Activated naive CD8-positive, alpha-beta T cell treated with anti-CD3 and anti-CD28 coated beads, Interleukin-2, amount 50 U/mL, for 24 hours (primary cell): Measurements from ENCODE around the gene ZNF550.
A peak's percentile ranks its signal among the peaks of the same experiment; 100 is the strongest.

Source experiments
- ATAC-seq: fragments of 150-1000 bp; cut with Tn5 transposase; one replicate; pipeline ENCODE4 v1.10.0; 2021
- DNase-seq: peaks from one replicate; pipeline ENCODE4 v3.0.0; 2021
- H3K27ac Mint-ChIP-seq: one replicate; pipeline ENCODE4 v1.8.0; 2021; ENCODE audit warnings: mild to moderate bottlenecking, mixed read lengths
- H3K27me3 Mint-ChIP-seq: one replicate; pipeline ENCODE4 v1.8.0; 2021; ENCODE audit warnings: mixed read lengths
- H3K36me3 Mint-ChIP-seq: one replicate; pipeline ENCODE4 v1.8.0; 2021; ENCODE audit warnings: low read depth, mixed read lengths
- H3K4me1 Mint-ChIP-seq: one replicate; pipeline ENCODE4 v1.8.0; 2021; ENCODE audit warnings: mixed read lengths
- H3K4me3 Mint-ChIP-seq: one replicate; pipeline ENCODE4 v1.8.0; 2021; ENCODE audit warnings: mild to moderate bottlenecking, moderate library complexity, mixed read lengths
- H3K9me3 Mint-ChIP-seq: one replicate; pipeline ENCODE4 v1.8.0; 2021; ENCODE audit warnings: mixed read lengths

ZNF550 gene

GRCh38 chr19:57559404-57560025 lies at the start of gene ZNF550:
Gene ZNF550 (minus strand): TSS chr19:57559863. CDS start chr19:57559682, 181 bp downstream.
- H3K27me3 Mint-ChIP-seq, result peaks cover 8% of the 10 kb centered on the region
- ATAC-seq (peak; percentile 99), DNase-seq (peak; percentile 88)
- peaks cover 65% of the 10 kb centered on the region for H3K36me3 Mint-ChIP-seq
- H3K4me3 Mint-ChIP-seq, result peak within 1 kb of the TSS; percentile 97
- peaks cover 30% of the 10 kb centered on the region for H3K4me1 Mint-ChIP-seq
- H3K9me3 Mint-ChIP-seq, result peaks cover 56% of the 10 kb centered on the region
- H3K27ac Mint-ChIP-seq, result peak within 1 kb of the TSS; percentile 90

DNA sequence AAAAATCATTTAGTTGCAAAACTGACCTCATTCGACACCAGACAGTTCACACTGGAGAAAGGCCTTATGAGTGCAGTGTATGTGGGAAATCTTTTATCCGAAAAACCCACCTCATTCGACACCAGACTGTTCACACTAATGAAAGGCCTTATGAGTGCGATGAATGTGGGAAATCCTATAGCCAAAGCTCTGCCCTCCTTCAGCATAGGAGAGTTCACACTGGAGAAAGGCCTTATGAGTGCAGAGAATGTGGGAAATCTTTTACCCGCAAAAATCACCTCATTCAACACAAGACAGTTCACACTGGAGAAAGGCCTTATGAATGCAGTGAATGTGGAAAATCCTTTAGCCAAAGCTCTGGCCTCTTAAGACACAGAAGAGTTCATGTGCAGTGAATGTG lies 47.3 kb upstream of the ZNF550 start:
- ATAC-seq (no peak), DNase-seq (no peak)
- H3K4me1 Mint-ChIP-seq, result no peaks in the 10 kb centered on the region
- H3K27ac Mint-ChIP-seq, result no peak overlapping the region
- no peaks in the 10 kb centered on the region for H3K27me3 Mint-ChIP-seq
- H3K36me3 Mint-ChIP-seq, result peaks cover 74% of the 10 kb centered on the region
- no peak overlapping the region for H3K4me3 Mint-ChIP-seq
- peaks cover 59% of the 10 kb centered on the region for H3K9me3 Mint-ChIP-seq

DNA sequence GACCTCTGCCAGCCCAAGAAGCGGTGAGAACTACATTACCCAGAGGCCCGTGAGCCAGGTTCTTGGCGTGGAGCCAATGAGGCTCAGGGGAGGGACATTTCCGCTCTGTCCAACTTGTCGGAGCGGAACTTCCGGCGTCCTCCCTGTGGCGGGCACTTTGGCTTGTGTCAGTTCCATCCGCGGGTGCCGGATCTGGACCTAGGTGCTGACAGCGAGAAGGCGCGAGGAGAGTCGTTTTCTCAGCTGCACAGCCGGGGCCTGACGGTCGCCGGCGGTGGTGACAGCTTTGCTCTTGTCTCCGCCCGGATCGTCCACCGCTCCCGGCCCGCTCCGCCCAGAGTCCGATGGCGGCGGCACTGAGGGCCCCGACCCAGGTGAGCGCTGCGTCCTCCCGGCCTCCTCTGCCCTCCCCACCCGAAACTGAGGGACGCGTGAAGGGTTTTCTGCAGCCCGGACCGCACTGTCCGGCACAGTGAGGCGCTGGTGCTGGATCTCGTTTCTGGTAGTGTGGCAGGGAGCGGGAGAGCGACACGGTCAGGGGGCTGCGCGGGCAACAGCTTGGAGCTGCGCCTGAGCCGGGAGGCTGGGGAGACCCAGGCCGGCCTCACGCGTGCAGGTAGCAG lies 40.2 kb upstream of the ZNF550 start, which contains the start of gene ZNF530:
Gene ZNF530 (plus strand): TSS at position 125 of the 623 bp plus-strand sequence. CDS start 4,461 bp downstream, outside the sequence.
- peak; percentile 99 for ATAC-seq
- peak; percentile 91 for DNase-seq
- H3K9me3 Mint-ChIP-seq, result peaks cover 60% of the 10 kb centered on the region
- H3K27me3 Mint-ChIP-seq, result no peaks in the 10 kb centered on the region
- peaks cover 21% of the 10 kb centered on the region for H3K4me1 Mint-ChIP-seq
- H3K36me3 Mint-ChIP-seq, result peaks cover 43% of the 10 kb centered on the region
- H3K27ac Mint-ChIP-seq, result peak within 1 kb of the TSS; percentile 67
- peak within 1 kb of the TSS; percentile 77 for H3K4me3 Mint-ChIP-seq

DNA sequence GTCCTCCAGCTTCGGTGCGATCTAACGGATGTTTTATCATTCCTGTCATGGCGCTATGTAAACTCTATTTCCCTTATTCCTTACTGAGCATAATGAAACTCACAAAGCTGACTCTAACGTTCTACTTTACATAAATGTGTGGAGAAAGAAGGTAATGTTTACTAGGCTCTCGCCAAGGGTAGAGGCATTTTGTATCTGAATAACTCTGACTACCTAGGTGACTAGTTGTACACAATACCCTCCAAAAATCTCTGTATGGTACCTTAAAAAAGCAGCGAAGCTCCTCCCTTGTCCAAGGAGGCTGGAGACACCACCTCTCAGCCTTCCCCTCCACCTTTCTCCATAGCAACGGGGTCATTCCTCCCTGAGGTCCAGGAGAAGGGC lies 39.7 kb upstream of the ZNF550 start:
- no peaks in the 10 kb centered on the region for H3K27me3 Mint-ChIP-seq
- DNase-seq (no peak), ATAC-seq (no peak)
- H3K36me3 Mint-ChIP-seq, result peaks cover 38% of the 10 kb centered on the region
- H3K9me3 Mint-ChIP-seq, result peaks cover 58% of the 10 kb centered on the region
- H3K4me1 Mint-ChIP-seq, result peaks cover 21% of the 10 kb centered on the region
- peak overlapping the region; percentile 77 for H3K4me3 Mint-ChIP-seq
- H3K27ac Mint-ChIP-seq, result peak overlapping the region; percentile 67

- ATAC-seq (no peak), DNase-seq (no peak)
- Mint-ChIP-seq H3K4me1 (peaks cover 14% of the 10 kb centered on the region), H3K27ac (no peak overlapping the region), H3K36me3 (peaks cover 80% of the 10 kb centered on the region), H3K27me3 (no peaks in the 10 kb centered on the region), H3K4me3 (no peak overlapping the region), H3K9me3 (peaks cover 69% of the 10 kb centered on the region)
Observed at GRCh38 chr19:57587529-57587928, 27.9 kb upstream of the ZNF550 start.

DNA sequence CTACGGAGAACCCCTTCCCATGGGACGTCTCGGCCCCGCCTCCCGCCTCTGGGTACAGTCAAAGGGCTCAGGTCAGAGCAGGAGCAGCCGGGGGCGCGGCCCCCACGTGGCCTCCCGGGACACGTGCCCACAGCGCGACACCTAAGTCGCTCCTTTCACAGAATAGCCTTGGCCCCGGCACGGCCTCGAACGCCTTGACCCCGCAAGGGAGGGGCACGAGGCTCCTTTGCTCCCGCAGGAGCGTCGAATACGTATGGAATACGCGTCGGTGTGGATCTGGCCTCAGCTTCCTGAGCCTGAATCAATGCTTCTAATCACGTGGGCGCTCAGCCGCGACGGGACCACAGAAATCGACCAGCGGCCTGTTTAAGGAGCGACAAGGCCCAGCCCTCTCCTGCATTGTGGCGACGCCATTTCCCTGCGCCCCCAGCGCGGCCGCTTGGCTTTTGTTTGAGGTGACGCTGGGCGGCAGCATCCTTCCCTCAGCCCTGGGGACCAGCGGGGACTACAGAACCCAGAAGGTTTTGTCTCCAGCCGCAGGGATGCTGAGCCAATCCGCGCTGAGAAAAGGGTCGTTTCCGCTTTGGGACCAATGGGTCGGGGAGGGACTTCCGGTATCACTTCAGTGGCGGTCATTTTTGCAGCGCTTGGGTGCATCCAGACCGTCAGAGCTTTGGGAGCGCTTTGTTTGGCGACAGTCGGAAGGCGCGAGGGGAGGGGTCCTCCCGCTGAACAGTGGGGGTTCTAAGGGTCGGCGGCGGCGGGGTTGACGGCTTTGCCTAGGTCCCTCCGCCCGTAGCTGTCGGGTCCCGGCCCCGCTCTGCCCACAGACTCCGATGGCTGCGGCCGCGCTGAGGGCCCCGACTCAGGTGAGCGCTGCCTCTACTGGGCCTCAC lies 24.1 kb upstream of the ZNF550 start, which contains the start of gene ZIK1:
Gene ZIK1 (plus strand): TSS at position 625 of the 896 bp plus-strand sequence. CDS start 212 bp downstream, at position 837.
- Mint-ChIP-seq H3K27ac (peak within 1 kb of the TSS; percentile 79), H3K27me3 (no peaks in the 10 kb centered on the region), H3K4me1 (peaks cover 18% of the 10 kb centered on the region), H3K36me3 (peaks cover 56% of the 10 kb centered on the region), H3K9me3 (peaks cover 55% of the 10 kb centered on the region), H3K4me3 (peak within 1 kb of the TSS; percentile 91)
- DNase-seq (peak; percentile 78), ATAC-seq (peak; percentile 89)

GRCh38 chr19:57583104-57583520 lies 23.4 kb upstream of the ZNF550 start:
- H3K36me3 Mint-ChIP-seq, result peaks cover 49% of the 10 kb centered on the region

GRCh38 chr19:57578487-57579205 lies 19.0 kb upstream of the ZNF550 start, which contains the start of gene ZNF416:
Gene ZNF416 (minus strand): TSS chr19:57578911. CDS start chr19:57578704, 207 bp downstream.
- Mint-ChIP-seq H3K4me1 (peaks cover 21% of the 10 kb centered on the region), H3K4me3 (peak within 1 kb of the TSS; percentile 78), H3K27ac (peak within 1 kb of the TSS; percentile 81), H3K9me3 (peaks cover 56% of the 10 kb centered on the region), H3K36me3 (peaks cover 56% of the 10 kb centered on the region), H3K27me3 (no peaks in the 10 kb centered on the region)
- DNase-seq (peak; percentile 90), ATAC-seq (peak; percentile 95)

More at GRCh38 chr19:57583104-57583520, 23.4 kb upstream of the ZNF550 start:
- no peak overlapping the region for H3K4me3 Mint-ChIP-seq
- H3K27ac Mint-ChIP-seq, result no peak overlapping the region
- H3K9me3 Mint-ChIP-seq, result peaks cover 50% of the 10 kb centered on the region
- DNase-seq (no peak), ATAC-seq (no peak)
- H3K27me3 Mint-ChIP-seq, result no peaks in the 10 kb centered on the region
- peaks cover 19% of the 10 kb centered on the region for H3K4me1 Mint-ChIP-seq

DNA sequence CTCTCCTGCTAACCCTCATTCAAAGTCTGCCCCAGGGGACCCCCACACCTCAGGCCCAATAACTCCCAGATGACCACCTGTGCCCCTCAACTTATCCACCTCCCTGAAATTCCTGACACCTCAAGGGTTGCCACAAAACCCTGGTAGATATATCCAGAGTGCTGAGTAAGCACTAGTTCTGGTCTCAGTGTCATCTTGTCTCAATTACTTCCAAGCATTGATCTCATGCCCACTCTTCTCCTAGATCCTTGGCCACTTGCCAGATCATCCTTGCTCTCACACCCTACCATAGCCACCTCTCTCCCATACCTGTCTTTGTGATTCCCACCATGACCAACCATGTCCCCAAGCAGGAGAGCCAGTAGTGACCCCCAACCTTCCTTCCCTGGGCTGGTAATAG lies 17.0 kb upstream of the ZNF550 start:
- peaks cover 63% of the 10 kb centered on the region for H3K9me3 Mint-ChIP-seq
- H3K27me3 Mint-ChIP-seq, result no peaks in the 10 kb centered on the region
- ATAC-seq (no peak), DNase-seq (no peak)
- H3K36me3 Mint-ChIP-seq, result peaks cover 70% of the 10 kb centered on the region
- no peak overlapping the region for H3K4me3 Mint-ChIP-seq
- H3K27ac Mint-ChIP-seq, result no peak overlapping the region
- peaks cover 19% of the 10 kb centered on the region for H3K4me1 Mint-ChIP-seq

GRCh38 chr19:57572415-57572947 lies 12.8 kb upstream of the ZNF550 start:
- H3K36me3 Mint-ChIP-seq, result peaks cover 78% of the 10 kb centered on the region
- peaks cover 78% of the 10 kb centered on the region for H3K9me3 Mint-ChIP-seq
- no peak overlapping the region for H3K27ac Mint-ChIP-seq
- no peak for ATAC-seq
- no peak overlapping the region for H3K4me3 Mint-ChIP-seq
- DNase-seq, result no peak
- no peaks in the 10 kb centered on the region for H3K27me3 Mint-ChIP-seq
- peaks cover 7% of the 10 kb centered on the region for H3K4me1 Mint-ChIP-seq

GRCh38 chr19:57570707-57571106 lies 11.0 kb upstream of the ZNF550 start:
- ATAC-seq, result no peak
- H3K4me3 Mint-ChIP-seq, result no peak overlapping the region
- peaks cover 74% of the 10 kb centered on the region for H3K36me3 Mint-ChIP-seq
- DNase-seq, result no peak
- H3K4me1 Mint-ChIP-seq, result no peaks in the 10 kb centered on the region
- peaks cover 78% of the 10 kb centered on the region for H3K9me3 Mint-ChIP-seq
- no peak overlapping the region for H3K27ac Mint-ChIP-seq
- no peaks in the 10 kb centered on the region for H3K27me3 Mint-ChIP-seq

DNA sequence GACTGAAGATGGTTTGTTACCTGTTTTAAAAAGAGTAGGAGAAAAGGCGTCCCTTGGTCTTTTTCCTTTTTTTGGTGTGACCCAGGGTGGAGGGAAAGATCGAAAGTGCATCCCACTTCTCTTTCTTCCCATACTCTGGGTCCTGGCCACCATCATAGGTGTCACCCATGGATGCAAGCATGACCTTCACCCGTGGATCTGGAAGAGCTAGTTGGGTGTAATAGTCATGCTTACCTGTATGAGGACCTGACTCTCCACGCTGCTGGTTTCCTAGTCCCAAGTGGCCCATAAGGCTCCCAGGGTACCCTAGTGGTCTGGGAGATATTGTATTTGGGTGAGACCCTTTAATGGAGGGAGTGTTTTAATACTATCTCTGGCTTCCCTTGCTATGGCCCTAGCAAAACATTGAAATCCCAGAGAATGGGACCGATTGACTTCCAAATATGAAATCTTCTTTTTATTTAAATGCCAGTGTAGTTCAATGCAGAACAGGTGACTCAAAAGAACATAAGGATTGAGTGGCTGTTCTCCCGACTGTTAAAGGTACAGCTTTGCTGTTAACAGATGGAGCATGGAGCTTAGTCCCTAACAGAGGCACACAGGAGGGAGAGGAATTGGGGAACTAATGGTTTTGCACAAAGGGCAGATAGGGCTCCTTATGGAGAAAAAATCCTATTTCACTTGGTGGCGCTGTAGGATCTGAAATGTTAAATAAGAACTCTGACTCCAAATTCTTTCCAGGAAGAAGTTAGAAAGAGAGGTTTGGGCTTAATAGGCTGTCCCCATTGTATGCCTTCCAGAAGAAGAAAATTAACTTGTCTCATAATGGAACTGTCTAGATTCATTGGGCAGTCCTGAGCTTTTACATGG lies 7.0 kb upstream of the ZNF550 start:
- H3K9me3 Mint-ChIP-seq, result peaks cover 74% of the 10 kb centered on the region
- H3K4me1 Mint-ChIP-seq, result no peaks in the 10 kb centered on the region
- ATAC-seq, result no peak
- H3K36me3 Mint-ChIP-seq, result peaks cover 50% of the 10 kb centered on the region
- no peak overlapping the region for H3K27ac Mint-ChIP-seq
- H3K27me3 Mint-ChIP-seq, result peaks cover 6% of the 10 kb centered on the region
- H3K4me3 Mint-ChIP-seq, result no peak overlapping the region
- DNase-seq, result no peak

- H3K4me1 Mint-ChIP-seq, result peaks cover 16% of the 10 kb centered on the region
- H3K36me3 Mint-ChIP-seq, result peaks cover 50% of the 10 kb centered on the region
- no peak overlapping the region for H3K4me3 Mint-ChIP-seq
Observed at GRCh38 chr19:57563547-57563946, 3.9 kb upstream of the ZNF550 start.

More at GRCh38 chr19:57563547-57563946, 3.9 kb upstream of the ZNF550 start:
- DNase-seq (no peak), ATAC-seq (no peak)
- H3K9me3 Mint-ChIP-seq, result peaks cover 69% of the 10 kb centered on the region
- peaks cover 8% of the 10 kb centered on the region for H3K27me3 Mint-ChIP-seq
- H3K27ac Mint-ChIP-seq, result no peak overlapping the region
